OCI-LY3 (cell line): ENCODE results near the gene USP20.

Experiments
- CTCF ChIP-seq: fragments of 200-600, 300-600 bp; sonication (generic); IDR thresholded peaks from 2 replicates; pipeline ENCODE4 v1.5.1; 2014; ENCODE audit warnings: antibody characterized with exemption, low read length, low read depth
- EZH2phosphoT487 ChIP-seq: fragments of 200-600 bp; shearing (Covaris generic); IDR thresholded peaks from 2 replicates; pipeline ENCODE4 v1.6.1; 2018; ENCODE audit warnings: antibody characterized with exemption, mixed run types, low read depth

GRCh38 chr9:129899620-129900019 is 64.4 kb downstream of the USP20 start:
- no peak for TF ChIP-seq CTCF
- no peak for TF ChIP-seq EZH2phosphoT487
